ENCODE data around the gene NRAS. TPM values are rescaled to one million over a fixed set of nuclear protein-coding genes. Genes with fewer than 3 reads are reported as not detected.
A peak's percentile ranks its signal among the peaks of the same experiment; 100 is the strongest.

The NRAS gene
- total and polyA plus RNA-seq, 9 of the 15 experiments (the other 6 are each of a cell fraction or from before 2014, with no cell fraction given) = 40.7 to 94.5 (median 75.4) TPM

- TF ChIP-seq, protein P1, sequence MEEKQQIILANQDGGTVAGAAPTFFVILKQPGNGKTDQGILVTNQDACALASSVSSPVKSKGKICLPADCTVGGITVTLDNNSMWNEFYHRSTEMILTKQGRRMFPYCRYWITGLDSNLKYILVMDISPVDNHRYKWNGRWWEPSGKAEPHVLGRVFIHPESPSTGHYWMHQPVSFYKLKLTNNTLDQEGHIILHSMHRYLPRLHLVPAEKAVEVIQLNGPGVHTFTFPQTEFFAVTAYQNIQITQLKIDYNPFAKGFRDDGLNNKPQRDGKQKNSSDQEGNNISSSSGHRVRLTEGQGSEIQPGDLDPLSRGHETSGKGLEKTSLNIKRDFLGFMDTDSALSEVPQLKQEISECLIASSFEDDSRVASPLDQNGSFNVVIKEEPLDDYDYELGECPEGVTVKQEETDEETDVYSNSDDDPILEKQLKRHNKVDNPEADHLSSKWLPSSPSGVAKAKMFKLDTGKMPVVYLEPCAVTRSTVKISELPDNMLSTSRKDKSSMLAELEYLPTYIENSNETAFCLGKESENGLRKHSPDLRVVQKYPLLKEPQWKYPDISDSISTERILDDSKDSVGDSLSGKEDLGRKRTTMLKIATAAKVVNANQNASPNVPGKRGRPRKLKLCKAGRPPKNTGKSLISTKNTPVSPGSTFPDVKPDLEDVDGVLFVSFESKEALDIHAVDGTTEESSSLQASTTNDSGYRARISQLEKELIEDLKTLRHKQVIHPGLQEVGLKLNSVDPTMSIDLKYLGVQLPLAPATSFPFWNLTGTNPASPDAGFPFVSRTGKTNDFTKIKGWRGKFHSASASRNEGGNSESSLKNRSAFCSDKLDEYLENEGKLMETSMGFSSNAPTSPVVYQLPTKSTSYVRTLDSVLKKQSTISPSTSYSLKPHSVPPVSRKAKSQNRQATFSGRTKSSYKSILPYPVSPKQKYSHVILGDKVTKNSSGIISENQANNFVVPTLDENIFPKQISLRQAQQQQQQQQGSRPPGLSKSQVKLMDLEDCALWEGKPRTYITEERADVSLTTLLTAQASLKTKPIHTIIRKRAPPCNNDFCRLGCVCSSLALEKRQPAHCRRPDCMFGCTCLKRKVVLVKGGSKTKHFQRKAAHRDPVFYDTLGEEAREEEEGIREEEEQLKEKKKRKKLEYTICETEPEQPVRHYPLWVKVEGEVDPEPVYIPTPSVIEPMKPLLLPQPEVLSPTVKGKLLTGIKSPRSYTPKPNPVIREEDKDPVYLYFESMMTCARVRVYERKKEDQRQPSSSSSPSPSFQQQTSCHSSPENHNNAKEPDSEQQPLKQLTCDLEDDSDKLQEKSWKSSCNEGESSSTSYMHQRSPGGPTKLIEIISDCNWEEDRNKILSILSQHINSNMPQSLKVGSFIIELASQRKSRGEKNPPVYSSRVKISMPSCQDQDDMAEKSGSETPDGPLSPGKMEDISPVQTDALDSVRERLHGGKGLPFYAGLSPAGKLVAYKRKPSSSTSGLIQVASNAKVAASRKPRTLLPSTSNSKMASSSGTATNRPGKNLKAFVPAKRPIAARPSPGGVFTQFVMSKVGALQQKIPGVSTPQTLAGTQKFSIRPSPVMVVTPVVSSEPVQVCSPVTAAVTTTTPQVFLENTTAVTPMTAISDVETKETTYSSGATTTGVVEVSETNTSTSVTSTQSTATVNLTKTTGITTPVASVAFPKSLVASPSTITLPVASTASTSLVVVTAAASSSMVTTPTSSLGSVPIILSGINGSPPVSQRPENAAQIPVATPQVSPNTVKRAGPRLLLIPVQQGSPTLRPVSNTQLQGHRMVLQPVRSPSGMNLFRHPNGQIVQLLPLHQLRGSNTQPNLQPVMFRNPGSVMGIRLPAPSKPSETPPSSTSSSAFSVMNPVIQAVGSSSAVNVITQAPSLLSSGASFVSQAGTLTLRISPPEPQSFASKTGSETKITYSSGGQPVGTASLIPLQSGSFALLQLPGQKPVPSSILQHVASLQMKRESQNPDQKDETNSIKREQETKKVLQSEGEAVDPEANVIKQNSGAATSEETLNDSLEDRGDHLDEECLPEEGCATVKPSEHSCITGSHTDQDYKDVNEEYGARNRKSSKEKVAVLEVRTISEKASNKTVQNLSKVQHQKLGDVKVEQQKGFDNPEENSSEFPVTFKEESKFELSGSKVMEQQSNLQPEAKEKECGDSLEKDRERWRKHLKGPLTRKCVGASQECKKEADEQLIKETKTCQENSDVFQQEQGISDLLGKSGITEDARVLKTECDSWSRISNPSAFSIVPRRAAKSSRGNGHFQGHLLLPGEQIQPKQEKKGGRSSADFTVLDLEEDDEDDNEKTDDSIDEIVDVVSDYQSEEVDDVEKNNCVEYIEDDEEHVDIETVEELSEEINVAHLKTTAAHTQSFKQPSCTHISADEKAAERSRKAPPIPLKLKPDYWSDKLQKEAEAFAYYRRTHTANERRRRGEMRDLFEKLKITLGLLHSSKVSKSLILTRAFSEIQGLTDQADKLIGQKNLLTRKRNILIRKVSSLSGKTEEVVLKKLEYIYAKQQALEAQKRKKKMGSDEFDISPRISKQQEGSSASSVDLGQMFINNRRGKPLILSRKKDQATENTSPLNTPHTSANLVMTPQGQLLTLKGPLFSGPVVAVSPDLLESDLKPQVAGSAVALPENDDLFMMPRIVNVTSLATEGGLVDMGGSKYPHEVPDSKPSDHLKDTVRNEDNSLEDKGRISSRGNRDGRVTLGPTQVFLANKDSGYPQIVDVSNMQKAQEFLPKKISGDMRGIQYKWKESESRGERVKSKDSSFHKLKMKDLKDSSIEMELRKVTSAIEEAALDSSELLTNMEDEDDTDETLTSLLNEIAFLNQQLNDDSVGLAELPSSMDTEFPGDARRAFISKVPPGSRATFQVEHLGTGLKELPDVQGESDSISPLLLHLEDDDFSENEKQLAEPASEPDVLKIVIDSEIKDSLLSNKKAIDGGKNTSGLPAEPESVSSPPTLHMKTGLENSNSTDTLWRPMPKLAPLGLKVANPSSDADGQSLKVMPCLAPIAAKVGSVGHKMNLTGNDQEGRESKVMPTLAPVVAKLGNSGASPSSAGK (IDR thresholded peaks at IDR 0.05) = peak; percentile 84
- TF ChIP-seq HDAC3 (IDR thresholded peaks at IDR 0.05; ENCODE audit: borderline replicate concordance, partially characterized antibody) = no peak
- no peak for TF ChIP-seq BMI1 (IDR thresholded peaks at IDR 0.05; ENCODE audit: low read length)
- no peak for TF ChIP-seq POLR3G (IDR thresholded peaks at IDR 0.05; ENCODE audit: extremely low read depth, insufficient read length, insufficient replicate concordance)
- 0 out of 2 replicates have a peak, but pooled peaks have one; percentile 38 for TF ChIP-seq POLR2G (IDR thresholded peaks at IDR 0.05; ENCODE audit: low read depth, low read length)
- TF ChIP-seq ZNF232 (CRISPR knock-in tag; IDR thresholded peaks at IDR 0.05) = no peak
- TF ChIP-seq ZNF408 (CRISPR knock-in tag; IDR thresholded peaks at IDR 0.05; ENCODE audit: low read depth) = no peak
- no peak; the same call in 1 of the 2 replicates for TF ChIP-seq ZBTB7A (IDR thresholded peaks at IDR 0.05; ENCODE audit: borderline replicate concordance, control insufficient read depth, low read depth, low read length)
- TF ChIP-seq, protein P2, sequence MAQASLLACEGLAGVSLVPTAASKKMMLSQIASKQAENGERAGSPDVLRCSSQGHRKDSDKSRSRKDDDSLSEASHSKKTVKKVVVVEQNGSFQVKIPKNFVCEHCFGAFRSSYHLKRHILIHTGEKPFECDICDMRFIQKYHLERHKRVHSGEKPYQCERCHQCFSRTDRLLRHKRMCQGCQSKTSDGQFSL (CRISPR knock-in tag; IDR thresholded peaks at IDR 0.05) = no peak
- TF ChIP-seq, protein P2 (tag; IDR thresholded peaks at IDR 0.05) = no peak
- TF ChIP-seq ZNF23 (CRISPR knock-in tag; IDR thresholded peaks at IDR 0.05) = no peak
- TF ChIP-seq ARID1B (IDR thresholded peaks at IDR 0.05) = no peak
- TF ChIP-seq GTF2E2 (tag; IDR thresholded peaks at IDR 0.05) = no peak
- TF ChIP-seq CREM (IDR thresholded peaks at IDR 0.05; ENCODE audit: low read depth) = peak; percentile 10; the same call in 1 of the 2 replicates
- no peak for TF ChIP-seq MAX (CRISPR knock-in tag; IDR thresholded peaks at IDR 0.05)
Measured at GRCh38 chr1:114670083-114671010, 46.2 kb downstream of the NRAS start (continued).
